Measurements from ENCODE around the gene ITGA11.

Gene ITGA11

DNA sequence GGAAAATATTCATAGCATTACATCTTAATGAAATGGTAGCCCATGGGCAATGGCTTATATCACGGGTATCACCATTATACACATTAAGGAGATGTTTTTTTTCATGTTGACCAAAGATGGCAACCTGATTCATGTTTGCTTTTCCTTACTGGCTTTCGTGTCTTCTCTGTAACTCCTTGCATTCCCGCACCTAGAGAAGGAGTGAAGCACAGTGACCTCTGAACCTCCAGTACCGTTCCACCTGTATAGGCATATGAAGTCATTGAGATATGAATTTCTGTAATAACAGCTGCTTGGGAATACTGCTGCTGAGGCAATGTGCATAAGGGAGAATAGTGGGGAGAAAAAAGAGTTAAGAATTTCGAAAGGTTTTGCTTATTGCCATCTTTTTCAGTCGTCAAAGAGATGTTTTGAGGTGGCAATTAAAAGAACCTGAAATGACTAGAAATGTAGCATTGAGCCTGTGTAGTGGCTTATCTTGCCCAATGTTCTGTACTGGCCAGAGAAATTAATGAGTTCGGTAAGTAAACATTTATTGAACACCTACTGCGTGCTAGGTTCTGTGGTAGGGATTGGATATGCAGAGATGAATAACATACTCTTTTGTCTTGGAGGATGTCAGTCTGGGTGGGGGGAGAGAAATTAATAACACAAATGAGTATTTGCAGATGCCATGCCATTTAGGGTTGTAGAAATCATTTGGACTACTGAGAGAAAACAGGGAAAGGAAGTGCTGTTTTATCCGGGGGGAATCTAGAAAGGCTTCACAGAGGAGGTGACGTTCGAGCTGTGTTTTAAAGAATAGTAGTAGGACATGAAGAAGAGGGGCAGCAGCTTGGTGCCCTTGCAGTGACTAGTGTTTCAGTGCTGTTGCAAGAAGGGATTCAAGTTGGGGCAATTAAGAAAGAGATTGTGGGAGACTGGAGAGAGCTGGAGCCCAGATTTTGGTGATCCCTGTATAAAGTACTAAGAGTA lies 151.9 kb downstream of the ITGA11 start:
- H3K27ac Mint-ChIP-seq = peak overlapping the region; percentile 11

DNA sequence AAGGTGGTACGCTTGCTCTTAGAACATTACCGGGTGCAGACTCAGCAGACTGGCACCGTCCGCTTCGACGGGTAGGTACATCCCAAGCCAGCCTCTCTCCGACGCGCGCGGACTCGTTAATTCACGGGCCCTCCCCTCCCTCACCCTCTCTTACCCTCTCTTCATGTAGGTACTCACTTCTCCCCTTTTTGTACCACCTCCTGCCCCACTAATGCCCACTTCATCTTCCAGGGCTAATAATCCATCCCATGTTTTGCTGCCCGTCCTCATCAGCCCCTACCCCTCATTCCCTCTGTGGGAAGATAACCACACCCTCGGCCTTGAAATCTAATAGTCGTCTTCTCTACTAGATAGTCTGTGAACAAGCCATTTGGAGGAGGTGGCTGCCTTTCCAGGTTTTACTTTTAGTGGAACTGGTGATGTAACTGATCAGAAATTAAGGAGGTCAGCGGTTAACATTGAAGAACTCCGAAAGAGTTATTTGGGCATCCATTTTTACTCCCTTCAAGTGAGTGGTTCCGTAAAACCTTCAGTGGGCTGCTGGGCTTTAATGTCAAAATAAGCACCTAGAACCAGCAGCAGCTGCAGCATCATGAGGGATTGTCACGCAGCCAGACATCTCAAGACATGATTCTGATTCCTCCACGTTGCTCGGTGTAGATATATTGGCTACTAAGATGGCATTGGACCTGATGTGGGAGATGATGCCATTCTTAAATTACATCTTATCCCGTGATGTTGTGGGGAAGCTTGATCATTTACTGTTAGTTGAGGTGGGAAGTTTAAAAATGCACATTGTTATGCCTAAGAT lies 153.2 kb downstream of the ITGA11 start:
- H3K9me3 Mint-ChIP-seq = no peaks in the 10 kb centered on the region
- peaks cover 34 to 53% of the 10 kb centered on the region in 2 donors for H3K4me1 Mint-ChIP-seq
- H3K27ac Mint-ChIP-seq = peak overlapping the region; percentile 99
- H3K4me3 Mint-ChIP-seq = peak overlapping the region; percentile 94 to 97
- no peaks in the 10 kb centered on the region for H3K27me3 Mint-ChIP-seq
- ATAC-seq (replicated peaks) (peak; percentile 8 to 9), DNase-seq (no peak)
- H3K36me3 Mint-ChIP-seq = peaks cover 14 to 20% of the 10 kb centered on the region in 2 donors

More for the DNA sequence above, 151.9 kb downstream of the ITGA11 start:
- ATAC-seq (replicated peaks) (no peak), DNase-seq (no peak)
- H3K9me3 Mint-ChIP-seq = peaks cover 2 to 4% of the 10 kb centered on the region in 2 donors
- H3K4me3 Mint-ChIP-seq = peak overlapping the region; percentile 94 to 97
- peaks cover 20 to 28% of the 10 kb centered on the region in 2 donors for H3K36me3 Mint-ChIP-seq
- H3K4me1 Mint-ChIP-seq = peaks cover 36 to 58% of the 10 kb centered on the region in 2 donors
- no peaks in the 10 kb centered on the region for H3K27me3 Mint-ChIP-seq

DNA sequence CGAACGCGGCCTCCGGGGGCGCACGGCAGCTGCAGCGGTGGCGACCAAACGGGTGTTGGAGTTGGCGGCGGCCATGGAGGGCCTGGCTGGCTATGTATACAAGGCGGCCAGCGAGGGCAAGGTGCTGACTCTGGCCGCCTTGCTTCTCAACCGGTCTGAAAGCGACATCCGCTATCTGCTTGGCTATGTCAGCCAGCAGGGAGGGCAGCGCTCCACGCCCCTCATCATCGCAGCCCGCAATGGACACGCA lies 153.7 kb downstream of the ITGA11 start:
- Mint-ChIP-seq H3K27ac (peak overlapping the region; percentile 99), H3K4me3 (peak overlapping the region; percentile 94 to 97), H3K36me3 (peaks cover 14 to 20% of the 10 kb centered on the region in 2 donors), H3K9me3 (no peaks in the 10 kb centered on the region), H3K27me3 (no peaks in the 10 kb centered on the region), H3K4me1 (peaks cover 32 to 53% of the 10 kb centered on the region in 2 donors)
- DNase-seq (no peak), ATAC-seq (replicated peaks) (no peak)

DNA sequence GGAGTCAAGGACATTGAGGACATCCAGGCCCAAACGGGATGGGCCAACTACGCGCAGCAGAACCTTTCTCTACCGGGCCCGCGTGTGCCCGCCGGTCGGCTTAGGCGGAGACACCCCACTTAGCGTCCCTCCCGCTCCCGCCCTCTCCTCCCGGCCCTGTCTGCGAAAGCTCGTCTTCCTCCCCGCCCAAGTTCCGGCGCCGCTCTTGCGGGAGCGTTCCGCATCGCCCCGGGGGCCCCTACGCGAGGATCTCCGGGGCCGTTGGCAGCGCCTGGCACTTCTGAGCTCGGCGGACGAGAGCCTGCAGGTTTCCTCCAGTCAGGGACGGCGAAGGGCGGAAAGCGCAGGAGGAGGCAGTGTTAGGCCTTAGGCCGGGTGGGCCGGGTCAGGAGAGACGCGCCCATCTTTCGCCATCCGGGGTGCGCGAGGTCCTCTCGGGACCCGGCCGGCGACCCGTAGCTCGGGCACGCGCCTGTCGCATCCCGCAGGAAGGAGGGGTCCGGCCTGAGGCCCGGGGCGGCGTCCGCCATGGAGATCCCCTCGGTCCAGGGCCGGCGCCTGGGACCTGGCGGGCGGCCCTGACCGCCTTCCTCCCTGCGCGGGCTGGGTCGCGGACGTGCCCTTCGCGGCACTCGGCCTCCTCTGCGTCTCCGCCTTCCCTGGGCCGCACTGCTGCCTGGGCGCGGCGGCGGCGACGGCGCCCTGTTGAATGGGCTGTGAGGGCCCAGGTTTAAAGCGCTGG lies 154.2 kb downstream of the ITGA11 start, which contains the start of gene FEM1B:
TSS of gene FEM1B (plus strand) at position 143 of the 742 bp plus-strand sequence. CDS start 673 bp downstream, outside the sequence.
- Mint-ChIP-seq H3K36me3 (peaks cover 16 to 20% of the 10 kb centered on the region in 2 donors), H3K9me3 (no peaks in the 10 kb centered on the region), H3K27ac (peak within 1 kb of the TSS; percentile 99), H3K27me3 (no peaks in the 10 kb centered on the region), H3K4me3 (peak within 1 kb of the TSS; percentile 94 to 97), H3K4me1 (peaks cover 32 to 53% of the 10 kb centered on the region in 2 donors)
- peak; percentile 90 for DNase-seq
- peak; percentile 85 to 88 for ATAC-seq (replicated peaks)

DNA sequence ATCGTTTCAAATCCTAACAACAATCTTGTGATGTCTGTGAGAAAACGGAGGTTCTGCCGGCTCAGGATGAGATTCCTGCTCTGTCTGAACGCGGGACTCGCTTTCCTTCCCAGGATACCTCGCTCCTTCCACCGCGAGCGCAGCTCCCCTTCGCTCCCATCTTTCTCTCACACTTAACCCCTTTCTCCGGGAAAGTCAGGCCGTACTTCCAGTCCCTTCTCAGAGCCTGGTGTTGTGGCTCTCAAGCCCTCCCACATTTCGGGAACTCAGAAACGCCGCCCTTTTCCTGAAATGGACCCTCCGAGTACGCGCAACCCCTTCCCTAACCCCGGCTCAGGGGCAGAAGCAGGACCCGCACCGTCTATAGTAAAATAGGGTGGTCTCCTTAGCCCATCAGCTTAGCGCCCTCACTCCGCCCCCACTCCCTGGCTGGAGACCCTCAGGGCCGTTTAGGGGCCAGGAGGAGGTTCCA lies 154.8 kb downstream of the ITGA11 start:
- Mint-ChIP-seq H3K4me1 (peaks cover 32 to 51% of the 10 kb centered on the region in 2 donors), H3K27ac (peak overlapping the region; percentile 99), H3K9me3 (no peaks in the 10 kb centered on the region), H3K36me3 (peaks cover 16 to 20% of the 10 kb centered on the region in 2 donors), H3K4me3 (peak overlapping the region; percentile 94 to 97), H3K27me3 (no peaks in the 10 kb centered on the region)
- ATAC-seq (replicated peaks) = no peak
- DNase-seq = no peak

DNA sequence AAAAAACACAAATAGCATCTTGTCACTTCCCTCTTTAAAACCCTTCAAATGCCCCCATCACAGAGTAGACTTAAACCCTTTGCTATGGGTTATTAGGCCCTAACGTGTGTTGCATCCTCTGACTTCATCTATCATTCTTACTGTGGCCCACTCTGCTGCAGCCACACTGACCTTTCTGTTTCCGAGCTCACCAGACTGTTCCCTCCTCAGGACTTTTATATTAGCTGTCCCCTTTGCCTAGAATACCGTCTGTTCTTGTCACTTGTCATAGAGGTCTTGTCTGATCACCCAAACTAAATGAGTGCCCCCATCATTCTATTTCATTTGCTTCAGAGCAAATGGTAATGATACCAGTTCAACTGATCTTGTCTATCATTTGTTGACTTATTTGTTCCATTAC lies 155.3 kb downstream of the ITGA11 start:
- peaks cover 27 to 46% of the 10 kb centered on the region in 2 donors for H3K4me1 Mint-ChIP-seq
- ATAC-seq (replicated peaks) = no peak
- no peak for DNase-seq
- peak overlapping the region; percentile 99 for H3K27ac Mint-ChIP-seq
- H3K4me3 Mint-ChIP-seq = peak overlapping the region; percentile 94 to 97
- H3K27me3 Mint-ChIP-seq = no peaks in the 10 kb centered on the region
- no peaks in the 10 kb centered on the region for H3K9me3 Mint-ChIP-seq
- H3K36me3 Mint-ChIP-seq = peaks cover 12 to 15% of the 10 kb centered on the region in 2 donors

DNA sequence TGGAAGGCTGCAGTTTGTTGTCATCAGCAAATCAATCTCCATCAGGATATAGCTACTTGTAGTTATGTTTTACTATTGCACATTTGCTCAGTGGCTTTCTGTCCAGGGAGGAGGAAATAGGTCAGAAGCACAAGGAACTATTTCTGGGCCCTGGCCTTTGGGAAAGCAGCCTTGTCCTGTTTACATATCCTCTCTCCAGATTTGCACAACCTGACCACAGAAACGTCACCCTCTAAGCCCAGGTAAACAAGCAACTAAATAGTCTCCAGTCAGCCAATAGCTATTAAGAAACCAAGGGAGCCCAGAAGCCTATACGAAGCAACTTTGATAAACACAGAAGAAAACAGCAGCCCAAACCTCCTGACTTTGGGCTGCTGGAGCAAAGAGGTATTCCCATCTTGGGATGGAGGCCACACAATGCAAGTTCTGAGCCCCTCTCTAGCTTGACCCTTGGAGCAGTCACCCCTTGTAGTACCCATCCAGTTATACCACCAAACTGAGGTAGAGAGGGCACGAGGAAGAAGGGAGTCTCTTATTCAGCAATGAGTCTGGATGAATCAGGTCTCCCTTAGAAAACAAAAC lies 156.7 kb downstream of the ITGA11 start:
- Mint-ChIP-seq H3K27me3 (no peaks in the 10 kb centered on the region), H3K9me3 (no peaks in the 10 kb centered on the region), H3K36me3 (peaks cover 7 to 10% of the 10 kb centered on the region in 2 donors), H3K27ac (no peak overlapping the region), H3K4me1 (peaks cover 21 to 36% of the 10 kb centered on the region in 2 donors), H3K4me3 (no peak overlapping the region)
- ATAC-seq (replicated peaks) = no peak
- no peak for DNase-seq

DNA sequence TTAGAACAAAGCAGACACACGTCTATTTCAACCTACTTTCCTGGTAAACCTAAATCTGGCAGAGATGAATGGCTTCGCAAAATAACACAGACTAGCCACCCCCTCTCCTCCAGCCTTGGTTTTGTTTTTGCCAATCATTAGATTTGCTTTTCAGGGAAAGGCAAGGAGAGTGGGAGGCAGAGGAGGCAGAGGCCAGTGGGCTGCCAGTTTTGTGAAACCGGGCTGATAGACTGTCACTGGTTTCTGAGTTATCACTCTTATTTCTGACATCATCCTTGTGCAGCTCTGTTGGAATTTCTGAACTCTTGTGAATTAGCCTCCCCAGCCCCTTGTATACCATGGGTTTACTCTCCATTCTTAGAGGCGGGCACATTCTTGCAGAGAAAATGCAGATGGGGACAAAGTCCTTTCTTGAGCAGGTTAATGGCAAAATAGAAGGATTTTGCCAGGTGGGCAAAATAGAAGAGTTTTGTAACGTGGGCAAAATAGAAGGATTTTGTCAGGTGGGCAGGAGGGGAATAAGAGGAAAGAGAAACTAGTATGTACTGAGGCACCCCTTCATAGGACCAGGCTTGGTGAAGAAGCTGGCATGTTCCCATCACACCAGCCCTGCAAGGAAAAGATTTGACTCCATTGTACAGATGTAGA lies 157.6 kb downstream of the ITGA11 start:
- peaks cover 15 to 27% of the 10 kb centered on the region in 2 donors for H3K4me1 Mint-ChIP-seq
- peaks cover 0 to 4% of the 10 kb centered on the region in 2 donors for H3K27me3 Mint-ChIP-seq
- H3K9me3 Mint-ChIP-seq = no peaks in the 10 kb centered on the region
- no peak overlapping the region for H3K4me3 Mint-ChIP-seq
- H3K27ac Mint-ChIP-seq = no peak overlapping the region
- ATAC-seq (replicated peaks) (no peak), DNase-seq (no peak)
- H3K36me3 Mint-ChIP-seq = peaks cover 2 to 5% of the 10 kb centered on the region in 2 donors

DNA sequence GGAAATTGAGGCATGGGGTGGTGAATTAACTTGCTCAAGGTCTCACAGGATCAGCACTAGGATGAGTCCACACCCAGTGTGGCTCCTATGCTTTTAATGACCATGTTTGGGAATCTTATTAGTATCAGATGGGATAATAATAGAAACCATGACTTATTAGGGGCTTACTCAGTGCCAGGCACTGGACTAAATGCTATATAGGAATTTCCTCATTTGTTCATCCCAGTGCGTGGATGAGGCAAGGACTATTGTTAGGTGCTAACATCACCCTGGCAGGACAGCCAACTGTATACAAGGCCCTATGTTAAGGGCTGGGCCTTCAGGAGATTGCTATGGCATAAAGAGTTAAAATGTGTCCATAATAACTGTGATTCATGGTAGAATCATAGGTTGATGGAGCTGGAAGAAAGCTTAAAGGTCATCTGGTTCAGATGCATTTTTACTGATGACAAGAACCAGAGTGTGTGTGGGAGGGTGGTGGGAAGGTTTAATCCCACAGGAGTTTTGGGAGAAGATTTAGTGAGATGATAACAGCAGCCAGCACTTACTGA lies 159.2 kb downstream of the ITGA11 start:
- DNase-seq (no peak), ATAC-seq (replicated peaks) (no peak)
- H3K4me1 Mint-ChIP-seq = peaks cover 9 to 18% of the 10 kb centered on the region in 2 donors
- peaks cover 2 to 6% of the 10 kb centered on the region in 2 donors for H3K27me3 Mint-ChIP-seq
- no peak overlapping the region for H3K4me3 Mint-ChIP-seq
- H3K9me3 Mint-ChIP-seq = no peaks in the 10 kb centered on the region
- peaks cover 0 to 2% of the 10 kb centered on the region in 2 donors for H3K36me3 Mint-ChIP-seq
- H3K27ac Mint-ChIP-seq = no peak overlapping the region

DNA sequence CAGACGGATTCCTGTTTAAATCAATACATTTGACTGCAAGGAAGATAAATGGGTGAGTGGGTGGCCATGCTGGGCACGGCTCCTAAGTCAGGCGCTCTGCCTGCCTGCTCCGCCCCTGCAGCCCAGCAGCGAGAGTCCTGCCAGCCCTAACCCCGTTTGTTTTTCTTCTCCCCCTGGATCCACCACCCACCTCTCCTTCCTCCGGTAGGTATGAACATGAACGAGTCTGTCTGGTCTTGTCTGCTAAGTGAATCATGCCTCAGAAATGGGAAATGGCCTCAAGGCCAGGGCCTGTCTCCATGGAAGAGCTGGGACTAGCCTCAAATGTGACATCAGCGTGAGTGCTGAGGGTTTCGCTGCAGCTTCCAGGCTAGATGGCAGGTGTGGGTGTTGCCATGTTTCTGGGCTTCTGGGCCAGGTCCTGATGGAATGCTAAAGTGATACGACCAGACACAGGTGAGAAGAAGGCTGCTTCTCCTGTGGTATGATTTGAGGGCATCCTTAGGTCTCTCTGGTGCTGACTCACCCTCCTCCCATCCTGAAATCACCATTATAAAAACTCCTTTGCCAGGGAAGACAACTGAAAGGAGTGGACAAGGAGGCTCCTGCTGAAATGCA lies 160.0 kb downstream of the ITGA11 start:
- Mint-ChIP-seq H3K27me3 (peaks cover 5 to 8% of the 10 kb centered on the region in 2 donors), H3K4me1 (peaks cover 5 to 14% of the 10 kb centered on the region in 2 donors), H3K4me3 (no peak overlapping the region), H3K36me3 (peaks cover 0 to 2% of the 10 kb centered on the region in 2 donors), H3K27ac (no peak overlapping the region), H3K9me3 (no peaks in the 10 kb centered on the region)
- no peak for ATAC-seq (replicated peaks)
- DNase-seq = no peak

DNA sequence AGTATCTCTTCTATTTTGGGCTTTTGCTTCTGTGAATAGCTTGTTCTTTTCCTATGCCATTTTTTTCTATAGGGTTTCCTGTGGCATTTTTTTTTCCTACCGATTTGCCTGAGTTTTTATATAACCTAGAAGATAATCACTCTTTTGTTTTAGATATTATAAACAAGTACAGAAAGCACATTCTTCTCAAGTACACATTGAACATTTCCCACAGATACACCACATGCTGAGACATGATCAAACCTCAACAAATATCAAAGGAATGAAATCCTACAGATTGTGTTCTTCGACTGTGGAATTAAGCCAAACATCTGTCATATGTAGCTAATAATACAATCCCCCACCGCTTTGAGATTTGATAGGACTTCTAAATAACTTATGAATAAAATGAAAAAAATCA lies 163.6 kb downstream of the ITGA11 start:
- Mint-ChIP-seq H3K4me3 (no peak overlapping the region), H3K36me3 (peaks cover 0 to 2% of the 10 kb centered on the region in 2 donors), H3K27me3 (peaks cover 16 to 23% of the 10 kb centered on the region in 2 donors), H3K9me3 (no peaks in the 10 kb centered on the region), H3K27ac (no peak overlapping the region), H3K4me1 (no peaks in the 10 kb centered on the region)
- DNase-seq = no peak
- ATAC-seq (replicated peaks) = no peak

DNA sequence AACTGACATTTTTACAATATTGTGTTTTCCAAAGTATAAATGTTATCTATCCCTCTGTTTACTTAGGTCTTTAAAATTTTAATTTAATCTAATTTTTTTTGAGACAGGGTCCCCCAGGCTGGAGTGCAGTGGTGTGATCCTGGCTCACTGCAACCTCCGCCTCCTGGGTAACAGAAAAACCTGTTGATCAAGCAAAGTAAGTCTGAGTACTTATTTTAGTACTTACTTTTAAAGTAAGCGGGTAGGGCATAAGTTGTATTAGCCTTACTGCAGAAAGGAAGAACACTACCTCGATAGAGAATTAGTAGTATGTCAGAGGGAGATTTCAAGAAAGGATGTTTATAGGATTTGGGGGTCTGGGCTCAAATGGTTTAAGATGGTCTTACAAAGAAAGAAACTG lies 166.3 kb downstream of the ITGA11 start:
- DNase-seq (no peak), ATAC-seq (replicated peaks) (no peak)
- Mint-ChIP-seq H3K4me3 (no peak overlapping the region), H3K27ac (no peak overlapping the region), H3K9me3 (no peaks in the 10 kb centered on the region), H3K4me1 (no peaks in the 10 kb centered on the region), H3K27me3 (peaks cover 16 to 23% of the 10 kb centered on the region in 2 donors), H3K36me3 (no peaks in the 10 kb centered on the region)
